DMS53 (cell line): ENCODE measurements around the gene PSMG1.
"Not testable (repeated sequence)": the region's sequence is repeated elsewhere in the genome, so short reads cannot be mapped to it uniquely, and the experiment has no call there.

Experiments used
- DNase-seq: peaks from one replicate; lab custom pipeline; 2025; lab: John Stamatoyannopoulos, UW

The PSMG1 gene

GRCh38 chr21:39188521-39189139, 5.4 kb upstream of the PSMG1 start:
- DNase-seq, result peak; percentile 19

GRCh38 chr21:39187141-39187540, 3.9 kb upstream of the PSMG1 start:
- DNase-seq, result no peak

DNA sequence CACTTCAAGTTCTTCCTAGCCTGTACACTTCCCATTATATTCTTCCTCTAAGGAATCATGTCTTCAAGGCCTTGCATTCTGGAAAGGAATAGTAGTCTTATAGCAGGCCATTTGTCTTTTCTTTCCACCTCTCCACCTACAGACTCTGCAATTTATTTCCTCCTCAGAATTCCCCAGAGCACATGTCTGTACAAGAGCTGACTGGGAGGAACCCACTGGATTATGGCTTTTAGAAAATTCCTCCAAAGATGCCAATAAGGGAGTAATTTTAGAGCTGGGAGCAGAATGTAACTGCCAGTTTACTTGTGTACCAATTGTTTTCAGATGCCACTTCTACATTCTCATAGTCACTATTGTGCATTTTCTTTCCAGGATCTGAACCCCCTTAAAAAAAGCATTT, 3.4 kb upstream of the PSMG1 start:
- no peak for DNase-seq

DNA sequence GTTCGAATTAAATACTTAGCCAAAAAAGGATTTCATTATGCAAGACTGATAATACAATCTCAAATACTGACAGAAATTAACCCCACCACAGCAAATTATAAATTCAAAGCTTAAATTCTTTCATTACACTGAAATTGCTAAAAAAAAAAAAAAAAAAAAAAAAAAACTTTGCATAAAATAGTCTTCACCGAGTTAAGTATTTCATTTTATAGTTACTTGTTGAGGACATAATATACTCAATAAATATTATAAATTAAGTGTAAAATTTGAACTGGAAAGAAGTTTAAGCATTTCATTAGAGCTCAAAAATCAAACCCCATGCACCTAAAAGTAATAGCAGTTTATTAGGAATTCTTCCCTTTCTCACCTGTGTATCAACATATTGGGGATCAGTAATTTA, 1.9 kb upstream of the PSMG1 start:
- no peak for DNase-seq

- peak; percentile 30 for DNase-seq
Observed at GRCh38 chr21:39184050-39184980, 1.1 kb upstream of the PSMG1 start.

DNA sequence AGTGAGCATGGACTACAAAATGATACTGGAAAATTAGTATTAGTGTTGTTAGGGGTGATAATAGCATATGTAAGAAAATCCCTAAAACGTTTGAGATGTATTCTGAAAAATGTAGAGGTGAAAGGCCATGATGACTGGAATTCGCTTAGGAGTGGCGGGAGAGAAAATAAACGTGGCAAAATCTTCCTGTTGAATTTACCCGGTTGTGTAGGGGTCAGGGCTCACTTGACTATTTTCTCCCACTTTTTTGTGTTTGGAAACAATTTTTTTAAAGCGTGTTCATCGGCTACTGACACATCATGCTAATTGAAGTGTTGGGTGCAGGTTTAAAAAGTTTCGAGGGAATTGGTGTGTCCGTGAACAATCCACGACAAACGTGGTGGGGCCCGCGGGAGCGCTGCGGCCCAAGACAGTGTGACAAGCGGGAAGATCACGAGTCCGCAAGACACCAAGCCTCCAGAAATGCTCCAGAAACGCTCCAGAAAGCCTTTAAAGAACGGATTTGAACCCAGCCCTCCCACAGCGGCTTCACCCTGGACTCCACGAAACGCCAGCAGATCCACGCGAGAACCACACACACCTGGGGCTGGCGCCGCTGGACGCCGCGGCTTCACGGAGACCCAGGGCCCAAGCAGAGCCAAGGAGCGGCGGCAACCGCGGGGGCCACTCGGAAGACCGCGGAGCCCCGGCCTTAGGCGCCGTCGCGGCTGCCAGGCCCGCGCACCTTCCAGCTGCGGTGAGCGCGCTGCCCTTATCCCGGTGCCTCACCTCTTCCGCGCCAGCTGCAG, 573 bp downstream of the PSMG1 start:
- DNase-seq, result peak; percentile 60

- DNase-seq, result no peak
Observed at GRCh38 chr21:39182016-39182415, 1.2 kb downstream of the PSMG1 start.

DNA sequence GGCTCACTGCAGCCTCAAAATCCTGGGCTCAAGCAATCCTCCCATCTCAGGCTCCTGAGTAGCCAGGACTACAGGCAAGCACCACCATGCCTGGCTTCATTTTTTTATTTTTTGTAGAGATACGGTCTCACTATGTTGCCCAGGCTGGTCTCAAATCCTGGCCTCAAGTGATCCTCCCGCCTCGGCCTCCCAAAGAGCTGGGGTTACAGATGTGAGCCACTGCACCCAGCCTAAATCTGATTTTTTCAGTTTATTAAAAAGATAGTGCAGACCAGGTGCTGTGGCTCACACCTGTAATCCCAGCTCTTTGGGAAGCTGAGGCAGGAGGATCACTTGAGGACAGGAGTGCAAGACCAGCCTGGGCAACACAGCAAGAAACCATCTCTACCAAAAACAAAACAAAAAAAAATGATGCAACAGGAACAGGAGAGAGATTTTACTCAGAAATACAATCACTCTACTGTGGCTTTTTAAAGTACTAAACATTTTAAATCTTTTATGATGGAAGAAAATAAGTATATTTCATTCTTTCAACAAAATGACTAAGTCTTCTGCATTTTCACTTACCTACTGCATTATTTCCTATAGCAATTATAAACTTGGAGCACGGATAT, 1.9 kb downstream of the PSMG1 start:
- no peak for DNase-seq

GRCh38 chr21:39180429-39181019, 2.7 kb downstream of the PSMG1 start:
- peak; percentile 5 for DNase-seq

GRCh38 chr21:39178421-39178820, 4.8 kb downstream of the PSMG1 start:
- DNase-seq, result no peak

- no peak for DNase-seq
Observed at GRCh38 chr21:39176271-39176709, 7.0 kb downstream of the PSMG1 start.

DNA sequence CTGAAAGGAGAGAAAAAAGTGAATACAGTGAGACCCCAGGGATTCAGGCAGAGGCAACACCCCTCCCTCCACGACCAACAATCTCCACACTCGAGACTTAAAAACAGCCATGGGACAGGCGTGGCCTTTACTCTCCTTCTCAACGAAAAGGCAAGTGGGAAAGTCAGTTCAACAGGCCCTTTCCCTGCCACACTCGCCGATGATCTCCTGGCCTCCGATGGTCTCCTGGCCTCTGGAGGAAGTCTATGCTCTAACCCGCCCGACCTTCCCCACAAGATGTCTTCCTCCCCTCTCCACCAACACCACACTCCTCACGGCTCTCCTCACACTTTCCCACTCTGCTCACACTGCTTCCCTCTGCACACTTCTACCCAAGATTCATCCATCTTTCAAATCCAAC, 7.6 kb downstream of the PSMG1 start:
- no peak for DNase-seq

GRCh38 chr21:39175154-39175553, 8.1 kb downstream of the PSMG1 start:
- DNase-seq, result no peak

DNA sequence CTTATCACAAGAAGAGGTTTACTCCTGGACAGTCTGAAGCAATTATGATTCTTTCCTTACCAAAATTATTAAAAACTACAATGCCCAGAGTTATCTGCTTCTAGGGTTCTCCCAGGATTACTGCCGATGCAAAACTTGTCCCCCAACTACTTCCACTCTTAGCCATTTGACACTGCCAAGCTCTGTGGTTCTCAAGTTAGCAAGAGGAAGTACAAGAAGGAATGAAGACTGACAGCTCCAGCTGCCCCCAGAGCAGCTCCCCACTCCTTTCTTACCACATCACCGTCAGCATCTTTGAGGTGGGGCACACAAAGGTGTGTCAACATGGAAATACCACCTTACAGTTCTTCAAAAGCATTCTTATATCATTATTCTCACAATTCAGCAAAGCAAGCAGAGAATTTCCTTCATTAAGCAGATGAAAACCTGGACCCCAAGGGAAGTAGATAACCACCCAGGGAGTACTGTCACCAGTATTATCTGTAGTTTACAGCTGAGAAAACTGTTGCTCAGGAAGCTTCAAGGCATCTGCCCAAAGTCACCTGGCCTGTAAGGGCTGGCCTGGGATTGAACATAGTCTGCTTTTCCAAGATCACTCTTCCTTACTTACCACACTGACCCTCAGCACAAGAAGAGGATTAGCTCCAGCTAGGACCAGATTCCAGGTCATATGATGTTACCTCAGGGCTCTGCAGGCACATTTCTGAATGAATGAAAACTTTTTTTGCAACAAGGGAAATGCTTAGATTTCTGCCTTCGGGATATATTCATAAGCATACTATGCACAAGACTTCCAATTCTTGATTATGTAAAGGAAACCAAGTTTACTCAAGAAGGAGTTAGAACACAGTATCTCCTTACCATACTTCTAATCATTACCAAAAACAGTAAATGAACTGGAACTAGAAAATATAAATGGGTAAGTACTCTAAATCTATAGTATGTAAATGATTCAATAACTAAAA, 9.3 kb downstream of the PSMG1 start:
- no peak for DNase-seq

GRCh38 chr21:39169906-39170305, 13.3 kb downstream of the PSMG1 start:
- no peak for DNase-seq

DNA sequence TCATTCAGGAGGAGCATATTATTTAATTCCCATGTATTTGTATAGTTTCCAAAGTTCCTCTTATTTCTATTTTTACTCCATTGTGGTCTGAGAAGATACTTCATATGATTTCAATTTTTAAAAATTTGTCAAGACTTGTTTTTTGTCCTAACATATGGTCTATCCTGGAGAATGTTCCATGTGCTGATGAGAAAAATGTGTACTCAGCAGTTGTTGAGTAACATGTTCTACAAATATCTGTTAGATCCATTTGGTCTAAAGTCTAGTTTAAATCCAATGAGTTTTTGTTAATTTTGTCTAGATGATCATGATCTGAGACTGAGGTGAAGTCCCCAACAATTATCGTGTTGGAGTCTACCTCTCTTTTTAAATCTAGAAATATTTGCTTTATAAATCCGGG, 14.5 kb downstream of the PSMG1 start:
- no peak for DNase-seq

DNA sequence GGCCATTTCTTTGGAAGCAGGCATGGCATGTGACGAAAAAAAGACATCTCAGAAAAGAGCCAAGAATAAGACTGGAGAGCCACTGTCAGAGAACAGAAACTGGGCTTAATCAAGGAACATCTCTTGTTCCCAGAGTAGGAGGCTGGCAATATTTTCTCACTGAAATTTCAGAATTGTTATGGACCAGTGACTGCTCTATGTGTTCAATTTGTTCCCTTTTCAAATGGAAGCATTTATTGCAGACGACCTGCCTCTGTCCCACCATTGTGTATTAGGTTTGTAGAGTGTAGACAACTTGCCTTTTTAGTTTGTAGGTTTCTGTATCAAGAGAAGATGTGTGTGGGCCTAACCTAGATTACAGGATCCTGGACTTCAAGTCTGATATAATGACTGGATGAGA, 18.7 kb downstream of the PSMG1 start:
- DNase-seq, result no peak

DNA sequence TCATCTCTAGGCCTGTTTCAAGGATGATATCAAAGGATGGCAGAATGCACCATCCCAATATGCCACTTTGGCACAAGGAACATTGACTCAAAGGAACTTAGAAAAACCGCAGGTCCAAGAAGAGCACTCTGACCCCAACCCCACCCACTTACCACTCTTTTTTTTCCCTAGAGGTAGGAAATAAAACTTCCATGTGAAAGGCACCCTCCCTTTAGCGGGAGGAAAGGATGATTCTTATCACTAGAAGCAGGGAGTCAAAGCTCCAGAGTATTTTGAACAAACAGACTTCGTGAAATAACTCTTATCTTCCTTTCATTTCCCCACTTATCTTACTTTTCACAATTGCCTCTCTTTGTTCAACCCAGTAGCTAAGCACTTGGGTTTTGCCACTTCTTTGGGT, 22.2 kb downstream of the PSMG1 start:
- no peak for DNase-seq

- DNase-seq, result no peak
Observed at GRCh38 chr21:39159342-39160063, 23.7 kb downstream of the PSMG1 start.

- not testable (repeated sequence) for DNase-seq
Observed at GRCh38 chr21:39157241-39157640, 26.0 kb downstream of the PSMG1 start.
